Activated naive CD8-positive, alpha-beta T cell (primary cell): ENCODE results near the gene MEGF6.

ENCODE experiments used
- H3K27ac Mint-ChIP-seq: one replicate; pipeline ENCODE4 v1.8.0; 2021; ENCODE audit warnings: mixed read lengths
- H3K27me3 Mint-ChIP-seq: one replicate; pipeline ENCODE4 v1.8.0; 2021; ENCODE audit warnings: mixed read lengths
- H3K36me3 Mint-ChIP-seq: one replicate; pipeline ENCODE4 v1.8.0; 2021; ENCODE audit warnings: mixed read lengths
- H3K4me1 Mint-ChIP-seq: one replicate; pipeline ENCODE4 v1.8.0; 2021; ENCODE audit warnings: low read depth, mixed read lengths
- H3K4me3 Mint-ChIP-seq: one replicate; pipeline ENCODE4 v1.8.0; 2021; ENCODE audit warnings: mild to moderate bottlenecking, mixed read lengths
- H3K9me3 Mint-ChIP-seq: one replicate; pipeline ENCODE4 v1.8.0; 2021; ENCODE audit warnings: low read depth, mixed read lengths

The MEGF6 gene

DNA sequence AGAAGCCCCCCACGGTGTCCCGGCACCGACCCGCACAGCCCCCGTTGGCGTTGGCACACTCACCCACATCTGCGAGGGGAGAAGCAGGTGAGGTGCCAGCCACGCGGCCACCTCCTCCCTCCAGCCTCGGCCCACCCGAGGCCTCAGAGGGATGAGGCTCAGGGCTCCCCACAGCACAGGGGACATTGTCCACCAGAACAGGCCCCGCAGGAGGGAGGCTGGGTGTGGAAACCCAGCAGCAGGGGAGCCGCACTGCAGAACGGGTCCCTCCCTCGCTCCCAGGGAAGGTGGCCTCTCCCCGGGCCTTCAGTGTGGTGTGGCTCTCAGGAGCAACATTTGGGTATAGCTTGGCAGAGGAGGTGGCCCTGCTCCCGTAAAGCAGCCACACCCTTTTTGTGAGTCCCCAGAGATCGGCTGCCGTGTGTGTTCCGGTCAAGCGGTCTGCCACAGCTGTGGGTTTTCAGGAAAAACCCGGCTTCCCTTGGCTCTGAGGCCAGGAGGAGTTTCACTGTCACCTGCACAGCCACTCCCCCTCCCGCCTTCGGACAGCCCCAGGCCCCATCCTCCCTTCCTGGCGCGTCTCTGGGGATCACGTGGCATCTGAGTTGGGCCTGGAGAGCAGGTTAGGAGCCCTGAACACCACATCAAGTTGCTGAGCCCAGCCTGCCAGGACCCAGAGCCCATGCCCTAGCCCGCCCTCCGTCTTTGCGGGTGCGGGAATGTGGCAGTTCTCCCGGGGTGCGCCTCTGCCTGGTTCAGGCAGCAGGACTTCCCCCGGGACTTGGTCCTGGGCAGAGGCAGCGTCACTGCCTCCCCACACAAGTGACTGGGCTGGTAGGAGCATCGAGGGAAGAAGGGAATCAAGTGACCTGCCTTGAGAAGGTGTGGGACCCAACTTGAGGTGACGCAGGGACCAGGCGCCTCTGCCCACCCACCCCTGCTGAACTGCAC lies 64.0 kb downstream of the MEGF6 start:
- Mint-ChIP-seq H3K9me3 (no peaks in the 10 kb centered on the region), H3K4me1 (no peaks in the 10 kb centered on the region), H3K27ac (no peak overlapping the region), H3K4me3 (no peak overlapping the region), H3K27me3 (no peaks in the 10 kb centered on the region), H3K36me3 (no peaks in the 10 kb centered on the region)

DNA sequence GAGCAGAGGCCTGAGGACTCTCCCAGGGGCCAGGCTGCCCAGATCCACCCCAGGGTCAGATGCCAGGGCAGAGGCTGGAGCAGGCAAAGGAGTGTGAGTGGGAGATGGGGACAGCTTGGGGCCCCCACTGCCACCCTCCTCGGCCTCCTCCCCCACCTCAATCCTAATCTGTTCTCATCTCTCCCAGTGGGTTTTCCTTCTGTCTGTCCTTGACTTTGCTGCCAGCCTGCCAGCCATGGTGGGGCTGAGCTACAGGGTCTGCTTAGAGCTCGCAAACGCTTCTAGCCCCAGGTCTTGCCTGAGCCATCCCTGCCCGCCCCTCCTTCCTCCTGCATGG lies 65.3 kb downstream of the MEGF6 start:
- no peaks in the 10 kb centered on the region for H3K27me3 Mint-ChIP-seq
- no peaks in the 10 kb centered on the region for H3K36me3 Mint-ChIP-seq
- H3K4me3 Mint-ChIP-seq = no peak overlapping the region
- no peaks in the 10 kb centered on the region for H3K9me3 Mint-ChIP-seq
- no peak overlapping the region for H3K27ac Mint-ChIP-seq
- no peaks in the 10 kb centered on the region for H3K4me1 Mint-ChIP-seq

DNA sequence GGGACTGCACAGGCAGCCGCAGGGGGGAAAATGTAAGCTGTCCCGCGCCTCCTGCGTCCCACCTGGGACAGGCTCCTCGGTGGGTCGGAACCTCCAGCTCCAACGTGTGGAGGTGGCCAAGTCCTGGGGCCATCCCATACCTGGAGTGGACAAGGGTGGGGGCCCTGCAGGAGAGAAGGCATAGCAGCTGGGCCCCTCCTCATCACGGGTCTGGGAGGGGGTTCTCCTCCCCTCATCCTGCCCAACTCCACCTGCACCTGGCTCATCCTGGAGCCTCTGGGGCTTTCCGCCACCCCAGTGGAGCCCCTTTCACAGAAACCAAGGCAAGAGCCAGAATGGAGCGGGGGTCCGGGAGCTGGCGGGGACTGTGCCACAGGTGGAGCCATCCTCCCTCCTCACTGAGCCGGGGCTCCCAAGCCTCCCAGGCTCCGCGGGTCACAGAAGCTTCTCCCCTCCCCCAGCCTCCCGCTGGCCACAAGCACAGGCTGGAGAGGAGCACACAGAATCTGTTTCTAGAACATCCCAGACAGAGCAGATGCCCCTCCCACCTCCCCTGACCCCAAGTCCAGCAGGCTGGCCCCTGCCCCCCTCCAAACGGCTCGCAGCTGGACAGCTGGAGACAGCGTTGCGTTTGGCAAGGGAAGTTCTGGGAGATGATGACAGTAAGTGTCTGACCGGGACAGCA lies 65.8 kb downstream of the MEGF6 start:
- Mint-ChIP-seq H3K36me3 (no peaks in the 10 kb centered on the region), H3K27ac (no peak overlapping the region), H3K4me1 (no peaks in the 10 kb centered on the region), H3K27me3 (no peaks in the 10 kb centered on the region), H3K4me3 (no peak overlapping the region), H3K9me3 (no peaks in the 10 kb centered on the region)

DNA sequence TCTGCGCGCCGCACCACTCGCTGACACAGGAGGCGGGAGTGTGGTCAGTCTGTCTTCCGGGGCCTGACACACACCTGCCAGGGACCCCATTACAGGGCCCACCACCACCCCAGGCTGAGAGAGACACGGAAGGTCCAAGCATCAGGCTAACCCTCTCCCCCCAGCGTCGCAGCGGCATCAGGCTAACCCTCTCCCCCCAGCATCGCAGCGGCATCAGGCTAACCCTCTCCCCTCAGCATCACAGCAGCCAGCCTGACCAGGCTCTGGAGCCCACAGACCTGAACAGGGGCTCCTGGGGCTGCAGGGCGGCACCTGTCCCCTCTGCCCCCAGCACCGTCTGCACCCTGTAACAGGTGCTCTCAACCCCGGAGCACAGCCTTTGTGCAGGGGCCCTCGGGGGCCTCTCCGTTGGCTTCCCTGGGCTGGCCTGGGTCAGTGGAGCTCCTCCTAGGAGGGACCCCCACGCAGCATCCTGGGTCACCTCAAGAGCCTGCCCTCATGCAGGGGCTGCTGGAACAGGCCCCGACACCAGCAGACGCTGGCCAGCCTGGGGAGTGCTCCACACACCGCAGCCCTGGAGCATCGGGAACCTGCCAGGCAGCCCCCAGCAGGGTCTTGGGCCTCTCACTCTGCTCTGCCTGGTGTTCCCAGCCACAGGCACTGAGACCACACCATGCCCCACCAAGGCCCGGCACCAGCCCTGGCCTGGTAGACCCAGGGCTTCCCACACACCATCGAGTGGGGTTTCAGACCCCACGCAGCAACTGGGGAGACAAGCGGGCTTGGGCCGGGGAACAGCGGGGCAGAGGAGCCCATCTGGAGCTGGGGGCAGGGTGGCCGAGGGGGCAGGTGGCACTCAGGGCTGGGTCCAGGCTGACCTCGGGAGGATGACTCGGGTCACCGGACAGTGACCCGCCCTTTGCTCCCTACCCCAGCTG lies 67.0 kb downstream of the MEGF6 start:
- no peak overlapping the region for H3K27ac Mint-ChIP-seq
- H3K4me1 Mint-ChIP-seq = no peaks in the 10 kb centered on the region
- H3K4me3 Mint-ChIP-seq = no peak overlapping the region
- no peaks in the 10 kb centered on the region for H3K9me3 Mint-ChIP-seq
- no peaks in the 10 kb centered on the region for H3K27me3 Mint-ChIP-seq
- no peaks in the 10 kb centered on the region for H3K36me3 Mint-ChIP-seq

DNA sequence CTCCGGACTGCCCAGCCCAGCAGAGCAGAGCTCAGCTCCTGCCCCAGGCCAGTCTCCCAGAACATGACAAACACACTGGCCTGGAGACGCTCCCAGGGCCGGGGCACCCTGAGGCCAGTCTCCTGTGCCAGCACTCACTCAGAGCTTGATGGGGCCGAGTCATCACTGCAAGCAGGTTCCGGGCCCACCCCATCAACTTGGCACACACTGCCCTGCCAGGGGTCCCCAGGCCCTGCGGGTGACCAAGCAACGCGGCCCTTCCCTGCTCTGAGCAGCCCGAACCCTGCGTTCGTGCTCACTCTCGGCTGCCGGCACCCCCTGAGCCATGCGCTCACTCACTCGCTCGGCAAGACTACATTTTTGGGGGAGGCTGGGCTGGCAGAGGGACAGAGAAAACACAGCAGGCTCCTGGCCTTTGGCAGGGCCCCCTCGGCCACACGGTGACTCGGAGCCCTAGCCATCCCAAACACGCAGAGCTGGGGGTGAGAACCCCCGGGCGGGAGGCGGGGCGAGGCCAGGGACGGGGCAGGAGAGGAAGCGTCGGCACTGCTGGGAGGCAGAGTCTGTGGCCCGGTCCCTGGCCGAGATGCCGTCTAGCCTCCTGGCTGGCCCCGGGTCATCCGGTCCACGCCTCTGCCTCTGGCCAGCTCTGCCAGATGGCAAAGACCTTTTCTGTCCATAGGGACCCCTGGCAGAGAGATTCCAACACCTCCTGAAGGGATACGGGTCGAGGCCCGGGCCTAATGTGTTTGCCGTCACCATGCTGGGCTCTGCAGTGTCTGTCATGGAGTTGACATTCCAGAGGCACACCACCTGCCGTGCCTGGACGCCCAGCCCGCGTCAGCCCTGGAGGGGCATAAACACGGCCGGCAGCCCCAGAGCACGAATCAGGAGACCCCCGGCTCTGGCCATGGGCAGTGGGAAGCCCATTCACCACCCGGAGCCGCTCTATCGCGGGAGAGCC lies 68.0 kb downstream of the MEGF6 start:
- no peaks in the 10 kb centered on the region for H3K27me3 Mint-ChIP-seq
- H3K36me3 Mint-ChIP-seq = no peaks in the 10 kb centered on the region
- H3K4me3 Mint-ChIP-seq = no peak overlapping the region
- H3K4me1 Mint-ChIP-seq = no peaks in the 10 kb centered on the region
- no peak overlapping the region for H3K27ac Mint-ChIP-seq
- H3K9me3 Mint-ChIP-seq = no peaks in the 10 kb centered on the region

DNA sequence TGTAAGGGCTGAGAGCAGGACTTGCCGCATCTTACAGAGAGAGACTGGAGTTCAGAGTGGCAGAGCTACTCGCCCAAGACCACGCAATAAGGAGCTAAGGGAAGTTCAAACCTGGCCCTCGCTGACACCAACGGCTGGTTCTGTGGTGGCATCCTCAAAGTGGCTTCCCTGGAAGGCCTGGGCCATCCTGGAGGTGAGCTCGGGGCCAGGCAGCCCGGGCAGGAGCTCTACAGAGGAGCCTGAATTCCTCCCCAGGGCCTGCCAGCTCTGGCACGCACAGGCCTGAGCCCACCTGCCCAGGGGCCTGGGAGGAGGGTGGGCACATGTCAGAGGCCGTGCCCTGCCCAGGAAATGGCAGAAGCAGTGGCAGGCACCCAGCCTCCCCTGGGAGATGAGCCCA lies 68.6 kb downstream of the MEGF6 start:
- Mint-ChIP-seq H3K27ac (no peak overlapping the region), H3K4me1 (no peaks in the 10 kb centered on the region), H3K4me3 (no peak overlapping the region), H3K27me3 (no peaks in the 10 kb centered on the region), H3K36me3 (no peaks in the 10 kb centered on the region), H3K9me3 (no peaks in the 10 kb centered on the region)

DNA sequence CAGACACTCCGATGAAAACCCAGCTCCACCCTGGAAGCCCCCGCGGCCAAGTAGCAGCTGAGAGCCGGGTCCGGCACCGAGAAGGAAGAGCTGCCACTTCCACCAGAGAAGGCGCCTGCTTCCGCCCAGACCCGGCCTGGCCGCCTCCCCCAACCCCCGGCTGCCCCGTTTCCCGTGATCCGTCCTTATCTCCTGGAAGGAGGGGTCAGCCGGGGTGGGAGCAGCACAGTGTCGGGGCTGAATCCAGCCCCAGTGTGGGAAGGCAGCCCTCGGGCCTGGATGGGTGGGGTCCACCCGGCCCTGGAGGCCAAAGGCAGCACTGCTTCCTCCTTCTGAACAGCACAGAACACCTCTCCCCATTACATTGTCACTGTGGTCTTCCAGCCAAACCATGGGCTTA lies 69.4 kb downstream of the MEGF6 start:
- H3K27ac Mint-ChIP-seq = no peak overlapping the region

DNA sequence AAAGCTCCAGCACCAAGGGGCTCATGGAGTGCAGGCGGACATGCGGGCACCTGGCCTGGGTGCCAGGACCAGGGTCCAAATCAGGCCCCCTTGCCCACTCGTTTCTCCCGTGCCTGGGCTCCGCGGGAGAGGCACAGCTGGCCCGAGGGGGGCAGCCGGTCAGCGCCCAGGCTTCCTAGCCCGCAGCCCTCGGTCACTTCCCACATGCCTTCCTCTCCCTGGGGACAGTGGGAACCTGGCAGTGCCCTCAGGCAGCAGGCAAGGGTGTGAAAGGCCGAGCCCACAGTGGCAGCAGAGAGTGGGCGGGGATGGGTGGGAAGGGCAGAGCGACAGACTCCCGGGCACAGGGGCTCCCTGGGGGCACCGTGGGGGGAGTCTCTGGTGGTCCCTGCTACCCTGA lies 69.8 kb downstream of the MEGF6 start:
- Mint-ChIP-seq H3K27ac (no peak overlapping the region), H3K4me3 (no peak overlapping the region), H3K4me1 (no peaks in the 10 kb centered on the region), H3K36me3 (no peaks in the 10 kb centered on the region), H3K27me3 (no peaks in the 10 kb centered on the region), H3K9me3 (no peaks in the 10 kb centered on the region)

More for the DNA sequence above, 69.4 kb downstream of the MEGF6 start:
- Mint-ChIP-seq H3K4me3 (no peak overlapping the region), H3K9me3 (no peaks in the 10 kb centered on the region), H3K4me1 (no peaks in the 10 kb centered on the region), H3K27me3 (no peaks in the 10 kb centered on the region), H3K36me3 (no peaks in the 10 kb centered on the region)

DNA sequence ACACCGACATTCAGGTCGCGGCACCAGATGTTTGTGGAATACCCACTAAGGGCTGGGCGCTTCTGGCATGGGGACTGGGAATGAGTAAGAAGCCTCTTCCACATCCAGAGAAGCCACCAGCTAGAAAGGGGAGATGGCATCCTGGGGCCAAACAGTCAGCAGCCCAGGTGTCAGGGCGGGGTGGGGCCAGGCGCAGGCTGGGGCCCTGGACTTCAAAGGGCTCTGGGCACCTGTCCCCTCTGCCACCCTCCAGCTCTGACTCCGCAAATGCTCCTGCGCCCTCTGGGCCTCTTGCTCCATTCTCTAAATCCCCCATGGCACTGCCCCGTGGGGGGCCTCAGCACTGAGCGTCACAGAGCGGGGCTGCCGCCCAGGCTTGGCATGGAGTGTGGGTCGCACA lies 70.4 kb downstream of the MEGF6 start:
- Mint-ChIP-seq H3K27me3 (no peaks in the 10 kb centered on the region), H3K36me3 (no peaks in the 10 kb centered on the region), H3K9me3 (no peaks in the 10 kb centered on the region), H3K27ac (no peak overlapping the region), H3K4me1 (no peaks in the 10 kb centered on the region), H3K4me3 (no peak overlapping the region)

DNA sequence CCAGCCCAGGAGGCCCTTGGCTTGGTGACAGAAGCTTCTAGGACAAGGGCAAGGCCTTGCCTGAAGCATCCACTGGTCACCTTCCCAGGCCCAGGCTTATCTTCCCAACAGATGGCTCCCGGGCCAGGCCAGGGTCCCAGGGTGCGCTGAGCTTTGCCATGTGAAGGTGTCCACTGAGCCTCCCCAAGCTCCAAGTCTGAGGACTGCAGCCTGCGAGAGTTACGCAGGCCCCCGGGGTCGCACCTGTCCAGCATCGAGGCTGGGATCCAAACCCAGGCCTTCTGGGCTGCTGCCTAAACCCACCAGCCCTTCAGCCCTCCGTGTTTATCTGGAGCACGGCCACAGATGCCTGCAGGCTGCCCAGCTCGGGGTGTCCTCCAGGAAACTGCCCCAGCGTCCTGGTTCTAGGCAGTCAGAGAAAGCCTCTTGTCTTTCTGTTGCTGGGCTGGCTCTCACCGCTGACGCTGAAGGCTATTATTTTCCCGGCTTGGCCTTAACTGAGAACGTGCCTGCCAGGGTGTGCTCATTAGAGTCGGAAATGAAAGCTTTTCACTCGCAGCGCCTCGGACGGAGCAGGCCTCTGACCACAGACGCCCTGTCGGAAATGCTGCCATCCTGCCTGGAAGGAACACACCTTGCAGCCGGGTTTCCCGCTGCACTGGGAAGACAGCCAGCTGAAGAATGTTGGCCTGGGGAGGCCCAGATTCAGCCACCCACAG lies 71.4 kb downstream of the MEGF6 start:
- no peaks in the 10 kb centered on the region for H3K4me1 Mint-ChIP-seq
- no peak overlapping the region for H3K27ac Mint-ChIP-seq
- no peaks in the 10 kb centered on the region for H3K9me3 Mint-ChIP-seq
- H3K27me3 Mint-ChIP-seq = no peaks in the 10 kb centered on the region
- no peak overlapping the region for H3K4me3 Mint-ChIP-seq
- no peaks in the 10 kb centered on the region for H3K36me3 Mint-ChIP-seq

DNA sequence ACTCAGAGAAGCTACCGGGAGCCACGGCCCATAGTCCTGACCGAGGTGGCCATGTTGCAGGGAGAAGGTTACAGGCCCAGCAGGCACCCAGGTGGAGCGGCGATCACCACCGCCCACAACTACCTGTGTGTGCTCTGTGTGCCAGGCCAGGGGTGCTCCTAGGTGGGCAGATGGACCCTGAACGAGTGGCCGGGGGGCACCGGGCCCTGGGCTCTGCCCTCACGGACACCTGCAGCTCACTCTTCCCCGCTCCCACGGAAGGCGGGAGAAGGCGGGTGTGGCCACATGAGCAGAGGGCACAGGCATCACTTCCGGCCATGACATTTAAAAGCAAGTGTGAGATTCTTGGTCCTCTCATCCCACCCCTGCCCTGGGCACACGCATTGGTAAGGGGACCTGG lies 73.9 kb downstream of the MEGF6 start:
- Mint-ChIP-seq H3K27ac (no peak overlapping the region), H3K36me3 (no peaks in the 10 kb centered on the region), H3K9me3 (no peaks in the 10 kb centered on the region)

DNA sequence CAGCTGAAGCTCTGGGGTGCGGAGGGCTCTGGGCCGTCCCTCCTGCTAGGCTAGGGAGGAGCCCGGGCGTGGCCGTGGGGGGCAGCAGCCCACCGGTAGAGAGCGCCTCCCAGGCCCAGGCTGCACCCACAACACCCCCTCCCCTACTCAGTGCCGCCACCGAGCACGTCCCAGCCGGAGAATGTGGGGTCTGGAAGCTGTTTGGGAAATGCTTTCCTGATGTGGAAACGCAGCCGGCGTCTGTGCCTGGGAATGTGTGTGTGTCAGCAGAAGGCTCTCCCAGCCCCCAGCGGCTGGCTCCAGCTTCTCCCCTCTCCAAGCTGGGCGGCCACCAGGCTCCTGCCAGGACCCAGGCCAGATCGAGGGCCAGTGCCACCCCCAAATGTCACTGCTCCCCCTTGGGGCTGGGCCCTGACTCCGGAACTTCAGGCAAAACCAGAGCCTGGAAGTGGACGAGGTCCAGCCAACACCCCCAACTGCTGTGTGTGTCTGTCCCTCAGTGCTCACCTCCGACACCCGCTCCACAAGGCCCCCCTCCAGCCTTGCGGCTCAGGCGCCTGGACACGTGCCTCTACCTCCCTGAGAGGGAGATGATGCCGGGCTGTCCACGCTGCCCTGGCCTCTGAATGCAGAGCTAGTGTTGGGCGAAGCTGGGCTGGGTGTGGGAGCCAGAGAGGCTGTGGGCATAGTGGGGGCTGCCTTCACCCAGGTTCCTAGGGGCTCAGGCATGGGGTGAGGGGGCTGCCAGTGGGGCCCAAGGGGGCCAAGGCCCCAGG lies 74.7 kb downstream of the MEGF6 start:
- H3K9me3 Mint-ChIP-seq = no peaks in the 10 kb centered on the region
- H3K27me3 Mint-ChIP-seq = no peaks in the 10 kb centered on the region
- H3K27ac Mint-ChIP-seq = no peak overlapping the region
- no peak overlapping the region for H3K4me3 Mint-ChIP-seq
- H3K36me3 Mint-ChIP-seq = no peaks in the 10 kb centered on the region
- peaks cover 2% of the 10 kb centered on the region for H3K4me1 Mint-ChIP-seq

More for the DNA sequence above, 73.9 kb downstream of the MEGF6 start:
- no peaks in the 10 kb centered on the region for H3K27me3 Mint-ChIP-seq
- no peak overlapping the region for H3K4me3 Mint-ChIP-seq
- no peaks in the 10 kb centered on the region for H3K4me1 Mint-ChIP-seq

DNA sequence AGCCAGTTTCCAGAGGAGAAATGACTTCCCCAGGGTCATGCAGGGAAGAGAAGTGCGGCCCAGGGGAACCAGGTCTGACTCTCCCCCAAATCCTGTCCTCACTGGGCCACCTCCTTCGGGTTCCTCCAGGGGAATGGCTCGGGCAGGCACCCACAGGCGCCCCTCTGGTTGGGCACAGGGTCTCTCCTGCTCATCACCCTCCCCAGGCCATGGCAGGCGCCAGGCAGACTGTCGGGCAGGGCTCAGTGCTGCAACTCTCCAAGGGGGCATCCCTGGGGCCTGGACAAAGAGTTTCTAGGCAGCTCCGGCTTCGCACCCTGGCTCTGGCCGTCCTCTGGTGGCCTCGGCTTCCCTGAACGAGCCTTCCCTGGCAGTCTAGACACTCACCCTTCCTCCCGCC lies 75.6 kb downstream of the MEGF6 start:
- H3K4me1 Mint-ChIP-seq = peaks cover 3% of the 10 kb centered on the region
- no peak overlapping the region for H3K4me3 Mint-ChIP-seq
- no peaks in the 10 kb centered on the region for H3K27me3 Mint-ChIP-seq
- no peaks in the 10 kb centered on the region for H3K36me3 Mint-ChIP-seq
- no peaks in the 10 kb centered on the region for H3K9me3 Mint-ChIP-seq
- H3K27ac Mint-ChIP-seq = no peak overlapping the region
